Peyer's patch (tissue), 4 donors: ENCODE data around the gene TP53I11. TPM values are rescaled to one million over a fixed set of nuclear protein-coding genes. Genes with fewer than 3 reads are reported as not detected.

Experiments
- DNase-seq, 3 donors: peaks; one replicate each; pipeline ENCODE4 v3.0.0-alpha.2; 2017 to 2019
- H3K27ac ChIP-seq, 4 donors: fragments of 200-600 bp; sonication (generic); one replicate each; pipeline ENCODE4 v1.5.1; 2016 to 2019
- H3K27me3 ChIP-seq, 2 donors: fragments of 200-600 bp; sonication (generic); one replicate each; pipeline ENCODE4 v1.5.1; 2019
- H3K36me3 ChIP-seq, 3 donors: fragments of 200-600 bp; sonication (generic); one replicate each; pipeline ENCODE4 v1.5.1; 2016 to 2019
- H3K4me1 ChIP-seq, 4 donors: fragments of 200-600 bp; sonication (generic); one replicate each; pipeline ENCODE4 v1.5.1; 2016 to 2019
- H3K4me3 ChIP-seq, 4 donors: fragments of 200-600 bp; sonication (generic); 1 replicate in 3 of 4; 2 replicates in 1 of 4; pipeline ENCODE4 v1.5.1; 2016 to 2019; ENCODE audit warnings: mild to moderate bottlenecking in 1 of 4
- H3K9me3 ChIP-seq, 4 donors: fragments of 200-600 bp; sonication (generic); one replicate each; pipeline ENCODE4 v1.5.1; 2016 to 2019; ENCODE audit warnings: mild to moderate bottlenecking in 1 of 4
- CTCF ChIP-seq, 6 experiments: fragments of 450-650 bp in 4 of 6; fragments of 200-600 bp in 2 of 6; sonication (generic) in 1 of 6; IDR thresholded peaks; one replicate each; pipeline ENCODE4 v1.5.1; 2017 to 2019; ENCODE audit warnings: antibody characterized with exemption in 6 of 6, mild to moderate bottlenecking in 3 of 6, moderate library complexity in 1 of 6
- POLR2A ChIP-seq, 2 donors: fragments of 450-650 bp; IDR thresholded peaks; one replicate each; pipeline ENCODE4 v1.5.1; 2017; ENCODE audit warnings: antibody characterized with exemption in 2 of 2, mild to moderate bottlenecking in 2 of 2, moderate library complexity in 2 of 2
- total RNA-seq, 4 donors: library from RNA; depleted of rRNA; stranded (reverse); fragments of >200 nt; gene quantifications; one replicate each; pipeline ENCODE4 v1.1.0, GENCODE V29; 2016

The TP53I11 gene
- total RNA-seq, result 100 to 1,000 TPM in 1 of 4 donors, 10 to 100 TPM in 3; 48.0 to 152 (median 69.9) TPM

DNA sequence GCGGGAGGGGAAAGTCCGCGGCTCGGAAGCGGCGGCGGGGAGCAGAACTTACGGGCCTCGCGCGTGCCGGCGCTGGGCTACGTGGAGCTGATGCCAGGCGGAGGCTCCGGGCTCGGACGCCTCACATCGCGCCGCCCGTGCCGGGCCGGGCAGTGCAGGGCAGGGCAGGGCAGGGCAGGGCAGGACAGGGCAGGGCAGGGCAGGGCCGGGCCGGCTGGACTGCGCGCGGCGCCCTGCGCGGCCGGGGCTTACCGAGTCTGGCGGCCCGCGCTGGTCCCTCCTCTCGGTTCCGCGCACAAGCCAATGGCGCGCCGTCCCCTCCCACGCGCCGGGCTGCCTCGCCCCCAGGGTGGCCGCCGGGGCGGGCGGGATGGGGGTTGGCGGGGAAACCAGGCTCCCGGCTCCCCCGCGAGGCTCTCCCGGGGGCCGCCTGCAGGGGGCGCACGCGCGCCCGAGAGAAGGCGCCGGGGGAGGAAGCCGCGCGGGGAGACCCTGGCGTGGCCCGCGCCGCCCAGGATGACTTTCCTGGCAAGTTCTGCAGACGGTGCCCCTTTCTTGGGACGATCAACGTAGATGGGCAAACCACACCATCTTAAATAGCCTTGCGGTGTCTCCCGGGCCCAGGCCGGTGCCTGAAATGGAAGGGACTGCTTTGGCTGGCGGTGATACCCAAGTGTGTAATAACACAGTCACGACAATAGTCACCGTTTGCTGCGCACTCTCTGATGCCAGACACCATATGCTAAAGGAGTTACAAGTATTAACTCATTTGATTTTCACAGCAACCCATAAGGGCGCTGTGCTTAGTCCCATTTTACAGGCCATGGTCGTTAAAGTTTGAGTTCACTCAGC, at the start of gene TP53I11:
Gene TP53I11, minus strand, starts transcription at position 259 of the 852 bp plus-strand sequence. CDS start 12,548 bp downstream, outside the sequence.
- no peaks in the 10 kb centered on the region for H3K27me3 ChIP-seq
- peak; percentile 64 to 89 (median 88) for DNase-seq
- peak; percentile 53 to 82 for TF ChIP-seq POLR2A (IDR thresholded peaks at IDR 0.05)
- peak; percentile 9 to 68 (median 60) for TF ChIP-seq CTCF (IDR thresholded peaks at IDR 0.05)
- peaks cover 0 to 41% (median 3%) of the 10 kb centered on the region in 4 donors for H3K4me1 ChIP-seq
- H3K9me3 ChIP-seq, result no peaks in the 10 kb centered on the region
- H3K4me3 ChIP-seq, result peak within 1 kb of the TSS; percentile 78 to 91 (median 86)
- peak within 1 kb of the TSS; percentile 85 to 93 (median 90) for H3K27ac ChIP-seq
- H3K36me3 ChIP-seq, result no peaks in the 10 kb centered on the region

DNA sequence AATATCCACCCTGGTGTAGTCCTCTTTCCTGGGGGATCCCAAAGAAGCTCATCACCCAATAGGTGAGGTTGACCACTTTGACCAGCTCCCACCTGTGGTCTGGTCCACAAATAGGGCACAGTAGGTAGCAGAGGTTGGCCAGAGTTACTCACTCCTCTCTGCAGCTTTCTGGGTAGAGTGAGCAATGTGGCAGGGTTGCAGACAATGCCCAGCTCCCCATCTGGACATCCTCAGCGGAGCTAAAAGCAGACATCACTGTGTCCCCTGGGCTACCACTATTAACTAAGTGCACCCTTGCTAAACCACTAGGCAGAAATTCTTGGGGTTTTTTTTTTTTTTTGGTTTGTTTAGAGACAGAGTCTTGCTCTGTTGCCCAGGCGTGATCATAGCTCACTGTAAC, 48.4 kb upstream of the TP53I11 start:
- H3K27me3 ChIP-seq, result no peaks in the 10 kb centered on the region
- no peaks in the 10 kb centered on the region for H3K9me3 ChIP-seq
- H3K27ac ChIP-seq, result no peak overlapping the region
- no peaks in the 10 kb centered on the region for H3K36me3 ChIP-seq
- no peak overlapping the region for H3K4me3 ChIP-seq
- no peak for DNase-seq
- no peaks in the 10 kb centered on the region for H3K4me1 ChIP-seq
- TF ChIP-seq POLR2A (IDR thresholded peaks at IDR 0.05), result no peak
- no peak for TF ChIP-seq CTCF (IDR thresholded peaks at IDR 0.05)

DNA sequence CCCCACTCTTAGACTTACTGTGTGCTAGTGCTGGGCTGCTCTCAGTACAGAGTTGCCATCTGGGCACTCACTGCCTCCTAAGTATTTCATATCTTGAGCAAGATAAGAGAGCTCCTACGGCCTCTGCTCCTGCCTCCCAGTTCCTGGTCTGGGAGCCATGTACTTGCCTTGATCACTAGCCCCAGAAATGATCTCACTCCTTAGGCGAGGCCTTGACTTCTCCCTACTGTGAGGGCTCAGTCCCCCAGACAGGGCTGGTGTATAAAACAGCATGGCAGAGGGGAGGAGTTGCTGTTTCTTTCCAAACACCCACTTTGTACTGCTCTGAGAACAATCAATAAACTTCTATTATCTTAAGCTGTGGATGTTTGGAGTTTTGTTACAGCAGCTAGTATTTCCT, 47.4 kb upstream of the TP53I11 start:
- TF ChIP-seq POLR2A (IDR thresholded peaks at IDR 0.05) (no peak), CTCF (IDR thresholded peaks at IDR 0.05) (no peak)
- Histone ChIP-seq H3K4me1 (no peaks in the 10 kb centered on the region), H3K27ac (no peak overlapping the region), H3K36me3 (no peaks in the 10 kb centered on the region), H3K27me3 (no peaks in the 10 kb centered on the region), H3K4me3 (no peak overlapping the region), H3K9me3 (no peaks in the 10 kb centered on the region)
- no peak for DNase-seq

GRCh38 chr11:44997566-44997965, 46.9 kb upstream of the TP53I11 start:
- H3K36me3 ChIP-seq, result no peaks in the 10 kb centered on the region
- H3K4me1 ChIP-seq, result no peaks in the 10 kb centered on the region
- TF ChIP-seq POLR2A (IDR thresholded peaks at IDR 0.05) (no peak), CTCF (IDR thresholded peaks at IDR 0.05) (no peak)
- H3K4me3 ChIP-seq, result no peak overlapping the region
- DNase-seq, result no peak
- no peak overlapping the region for H3K27ac ChIP-seq
- no peaks in the 10 kb centered on the region for H3K27me3 ChIP-seq
- H3K9me3 ChIP-seq, result no peaks in the 10 kb centered on the region

DNA sequence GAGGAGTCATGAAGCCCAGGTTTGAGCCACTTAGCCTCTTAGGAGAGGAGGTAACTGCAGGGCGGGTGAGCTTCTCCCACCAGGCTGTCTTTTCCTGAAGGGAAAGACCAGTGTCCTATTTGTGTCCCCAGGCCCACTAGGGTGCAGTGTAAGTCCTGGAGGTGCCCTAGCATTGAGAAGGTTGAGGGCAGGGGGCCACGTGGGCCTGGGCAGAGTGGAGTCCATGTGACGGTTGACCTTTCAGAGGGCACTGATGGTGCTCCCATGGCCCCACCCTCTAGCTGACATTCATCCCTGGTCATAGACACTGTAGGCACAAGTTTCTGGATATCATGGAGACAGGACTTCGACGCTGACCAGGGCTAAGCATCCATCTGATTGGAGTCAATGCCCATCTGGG, 44.1 kb upstream of the TP53I11 start:
- TF ChIP-seq POLR2A (IDR thresholded peaks at IDR 0.05) (no peak), CTCF (IDR thresholded peaks at IDR 0.05) (no peak)
- Histone ChIP-seq H3K4me3 (no peak overlapping the region), H3K9me3 (no peaks in the 10 kb centered on the region), H3K4me1 (no peaks in the 10 kb centered on the region), H3K36me3 (no peaks in the 10 kb centered on the region), H3K27me3 (no peaks in the 10 kb centered on the region), H3K27ac (no peak overlapping the region)
- no peak for DNase-seq
